Neuronal stem cell (in vitro differentiated cells): Measurements from ENCODE around the gene IGFN1.

ENCODE experiments used
- DNase-seq: peaks from one replicate; pipeline ENCODE4 v3.0.0-alpha.2; 2013; ENCODE audit warnings: low spot score
- H2AFZ ChIP-seq: one replicate; pipeline ENCODE4 v1.6.1; 2013; ENCODE audit warnings: mild to moderate bottlenecking, low read length, inconsistent platforms
- H2AK5ac ChIP-seq: 2 replicates; pipeline ENCODE4 v1.6.1; 2013; ENCODE audit warnings: low read depth, mild to moderate bottlenecking, inconsistent platforms, low read length, moderate library complexity, mixed read lengths
- H2BK120ac ChIP-seq: 2 replicates; pipeline ENCODE4 v1.6.1; 2013; ENCODE audit warnings: low read depth, mild to moderate bottlenecking, inconsistent platforms, low read length, moderate library complexity, mixed read lengths
- H2BK12ac ChIP-seq: one replicate; pipeline ENCODE4 v1.6.1; 2013; ENCODE audit warnings: low read length, inconsistent platforms
- H2BK15ac ChIP-seq: 2 replicates; pipeline ENCODE4 v1.6.1; 2013; ENCODE audit warnings: mild to moderate bottlenecking, low read length, inconsistent platforms, mixed read lengths
- H2BK5ac ChIP-seq: one replicate; pipeline ENCODE4 v1.6.1; 2013; ENCODE audit warnings: inconsistent platforms, mild to moderate bottlenecking, low read length, moderate library complexity
- H3K14ac ChIP-seq: one replicate; pipeline ENCODE4 v1.6.1; 2013; ENCODE audit warnings: low read length, inconsistent platforms
- H3K18ac ChIP-seq: 2 replicates; pipeline ENCODE4 v1.6.1; 2013; ENCODE audit warnings: low read length, inconsistent platforms
- H3K23ac ChIP-seq: 2 replicates; pipeline ENCODE4 v1.6.1; 2013; ENCODE audit warnings: low read depth, mild to moderate bottlenecking, mixed read lengths, low read length, inconsistent platforms; ENCODE audit not compliant: poor library complexity
- H3K27ac ChIP-seq: replicated peaks from 3 replicates; pipeline ENCODE4 v1.5.1; 2013; ENCODE audit warnings: low read length, inconsistent platforms
- H3K27me3 ChIP-seq, 3 experiments: 2 replicates each; pipeline ENCODE4 v1.6.1; 2013; ENCODE audit warnings: low read length in 3 of 3, mild to moderate bottlenecking in 2 of 3, inconsistent platforms in 1 of 3, low read depth in 1 of 3, mixed read lengths in 1 of 3, moderate library complexity in 1 of 3; ENCODE audit not compliant: control insufficient read depth in 3 of 3, insufficient read depth in 3 of 3
- H3K36me3 ChIP-seq, 2 donors: replicated peaks in 1 of 2; 2 replicates each; pipeline ENCODE4 v1.6.1; 2013; ENCODE audit warnings: low read length in 2 of 2; ENCODE audit not compliant: control insufficient read depth in 2 of 2, insufficient read depth in 2 of 2
- H3K4ac ChIP-seq: 2 replicates; pipeline ENCODE4 v1.6.1; 2013; ENCODE audit warnings: inconsistent platforms, mild to moderate bottlenecking, low read length, moderate library complexity
- H3K4me1 ChIP-seq, 2 donors: 1 replicate in 1 of 2; 2 replicates in 1 of 2; pipeline ENCODE4 v1.6.1; 2013; ENCODE audit warnings: low read length in 2 of 2, low read depth in 1 of 2; ENCODE audit not compliant: control insufficient read depth in 2 of 2, insufficient read depth in 1 of 2
- H3K4me2 ChIP-seq: one replicate; pipeline ENCODE4 v1.6.1; 2013; ENCODE audit warnings: mild to moderate bottlenecking, low read length, inconsistent platforms; ENCODE audit not compliant: insufficient read depth, poor library complexity, severe bottlenecking
- H3K4me3 ChIP-seq, 2 donors: 2 replicates each; pipeline ENCODE4 v1.5.1; 2013; ENCODE audit warnings: low read length in 2 of 2, mild to moderate bottlenecking in 2 of 2, inconsistent platforms in 1 of 2, moderate library complexity in 1 of 2
- H3K79me1 ChIP-seq: one replicate; pipeline ENCODE4 v1.6.1; 2013; ENCODE audit warnings: low read depth, mild to moderate bottlenecking, inconsistent platforms, low read length, moderate library complexity
- H3K9ac ChIP-seq: one replicate; pipeline ENCODE4 v1.6.1; 2013; ENCODE audit warnings: mild to moderate bottlenecking, low read depth, low read length, inconsistent platforms; ENCODE audit not compliant: poor library complexity
- H3K9me3 ChIP-seq, 2 donors: replicated peaks in 1 of 2; 2 replicates each; pipeline versions ENCODE3 to v1.6.1; 2013; ENCODE audit warnings: low read length in 2 of 2, mild to moderate bottlenecking in 2 of 2, inconsistent platforms in 1 of 2, low read depth in 1 of 2, mixed read lengths in 1 of 2, moderate library complexity in 1 of 2; ENCODE audit not compliant: control insufficient read depth in 2 of 2, insufficient read depth in 1 of 2
- H4K8ac ChIP-seq: one replicate; pipeline ENCODE4 v1.6.1; 2013; ENCODE audit warnings: low read depth, mild to moderate bottlenecking, inconsistent platforms, low read length, moderate library complexity
- H4K91ac ChIP-seq: one replicate; pipeline ENCODE4 v1.6.1; 2013; ENCODE audit warnings: low read length, low read depth, mild to moderate bottlenecking, inconsistent platforms; ENCODE audit not compliant: poor library complexity
- WGBS, 2 donors: extraction: QIAGEN DNeasy Blood & Tissue Kit; methylation state at CpG; one replicate each; pipeline ENCODE4 v1.1.7; 2013; ENCODE audit warnings: missing lambda C conversion rate in 2 of 2, mixed read lengths in 1 of 2; ENCODE audit not compliant: insufficient read length in 2 of 2, insufficient replicate concordance in 1 of 2; ENCODE audit errors: extremely low coverage in 2 of 2; 5-methylcytosine and 5-hydroxymethylcytosine counted together

IGFN1 gene

DNA sequence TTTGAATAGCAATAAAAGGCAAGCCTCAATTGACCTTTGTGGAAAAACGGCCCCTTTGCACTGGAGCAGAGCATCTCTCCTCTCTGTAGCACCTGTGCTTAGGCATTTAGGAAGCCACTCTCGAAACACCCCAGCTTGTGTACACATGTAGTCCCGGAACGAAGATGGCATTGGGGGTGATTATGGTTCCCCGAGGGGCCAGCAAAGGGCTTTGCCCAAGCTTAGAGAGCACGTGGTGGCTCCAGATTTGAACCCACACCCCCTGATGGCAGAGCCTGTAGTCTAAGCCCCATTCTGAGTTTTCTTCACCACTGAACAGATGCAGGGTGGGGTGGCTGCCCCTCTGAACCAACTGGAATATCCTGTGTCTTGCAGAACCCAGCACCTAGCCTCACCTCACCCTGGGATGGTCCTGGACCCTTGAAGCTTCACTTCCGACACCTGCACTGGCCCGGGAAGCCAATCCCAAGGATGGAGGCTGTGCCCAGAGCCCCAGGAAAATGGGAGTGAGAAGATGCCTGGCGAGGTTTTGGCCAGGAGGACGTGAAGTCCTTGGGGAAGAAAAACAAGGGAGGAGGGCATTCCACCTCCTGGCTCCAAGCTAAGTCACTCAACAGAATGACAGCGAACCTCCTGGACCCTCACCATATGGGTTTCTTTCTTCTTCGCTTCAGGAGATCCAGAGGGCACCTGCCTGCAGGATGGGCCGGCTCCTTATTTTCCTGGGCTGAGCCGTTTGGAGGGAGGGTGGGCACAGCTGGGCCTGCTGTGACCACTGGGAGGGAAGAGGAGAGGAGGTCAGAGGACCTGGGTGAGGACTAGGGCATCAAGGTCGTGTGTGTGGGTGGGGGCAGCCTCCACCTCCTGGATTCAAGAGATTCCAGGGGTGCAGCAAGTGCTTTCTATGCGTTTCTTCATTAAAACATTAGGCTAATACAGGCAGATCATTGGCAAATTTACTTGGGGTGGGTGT lies 37.7 kb downstream of the IGFN1 start:
- Histone ChIP-seq H3K18ac (peak overlapping the region; percentile 12), H2BK5ac (no peak overlapping the region), H3K14ac (peak overlapping the region; percentile 63), H4K91ac (no peak overlapping the region), H3K27ac (no peak overlapping the region), H3K4me2 (no peak overlapping the region), H2BK12ac (no peak overlapping the region), H4K8ac (no peak overlapping the region), H3K9me3 (no peaks in the 10 kb centered on the region), H3K79me1 (no peaks in the 10 kb centered on the region), H3K27me3 (peaks cover 0 to 51% (median 0%) of the 10 kb centered on the region in 3 experiments), H2BK15ac (no peak overlapping the region), H2AFZ (no peak overlapping the region), H3K23ac (no peak overlapping the region), H3K9ac (no peak overlapping the region), H3K4me3 (no peak overlapping the region), H3K4ac (no peak overlapping the region), H2AK5ac (peak overlapping the region; percentile 41), H3K4me1 (peaks cover 0 to 4% of the 10 kb centered on the region in 2 donors), H3K36me3 (no peaks in the 10 kb centered on the region), H2BK120ac (no peak overlapping the region)
- WGBS, 2 donors: no CpG with 5 or more reads among the region's 16 CpGs
- no peak for DNase-seq

DNA sequence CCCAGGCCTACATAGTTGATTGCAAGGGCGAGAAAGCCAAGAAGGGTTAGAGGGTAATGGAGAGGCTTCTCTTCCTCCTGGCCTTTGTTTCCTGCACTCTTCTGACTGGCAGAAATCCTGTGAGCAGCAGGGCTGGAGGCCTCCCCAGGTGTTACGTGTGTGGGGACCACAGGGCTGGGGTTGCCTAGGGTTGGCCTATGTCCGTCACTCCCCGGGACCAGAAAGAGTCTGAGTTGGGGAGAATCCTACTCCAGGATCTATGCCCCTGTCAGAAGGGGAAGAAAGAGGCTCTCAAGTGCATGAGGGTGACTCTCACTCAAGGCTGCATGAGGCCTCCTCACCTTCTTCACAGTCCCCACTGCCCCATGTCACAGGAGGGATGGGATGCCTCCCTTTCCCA lies 38.5 kb downstream of the IGFN1 start:
- Histone ChIP-seq H3K4me2 (no peak overlapping the region), H2BK15ac (no peak overlapping the region), H3K23ac (no peak overlapping the region), H3K9ac (no peak overlapping the region), H3K27me3 (peaks cover 0 to 51% (median 0%) of the 10 kb centered on the region in 3 experiments), H2BK12ac (no peak overlapping the region), H3K27ac (no peak overlapping the region), H2AK5ac (no peak overlapping the region), H2AFZ (no peak overlapping the region), H3K9me3 (no peaks in the 10 kb centered on the region), H4K8ac (no peak overlapping the region), H3K79me1 (no peaks in the 10 kb centered on the region), H3K4ac (no peak overlapping the region), H2BK5ac (no peak overlapping the region), H3K4me3 (peak overlapping the region in 1 of 2 donors; percentile 53), H3K4me1 (peaks cover 0 to 4% of the 10 kb centered on the region in 2 donors), H3K14ac (no peak overlapping the region), H2BK120ac (no peak overlapping the region), H4K91ac (no peak overlapping the region), H3K36me3 (no peaks in the 10 kb centered on the region), H3K18ac (no peak overlapping the region)
- no peak for DNase-seq
- WGBS, 2 donors: no CpG with 5 or more reads among the region's 4 CpGs

- no peaks in the 10 kb centered on the region for H3K36me3 ChIP-seq
- no peak overlapping the region for H3K14ac ChIP-seq
- H3K9ac ChIP-seq: no peak overlapping the region
- H3K27ac ChIP-seq: no peak overlapping the region
- H2BK15ac ChIP-seq: no peak overlapping the region
- no CpG with 5 or more reads among the region's 6 CpGs for WGBS, 2 donors
- peaks cover 0 to 4% of the 10 kb centered on the region in 2 donors for H3K4me1 ChIP-seq
- H3K79me1 ChIP-seq: no peaks in the 10 kb centered on the region
- H3K18ac ChIP-seq: no peak overlapping the region
- no peak for DNase-seq
- H2AFZ ChIP-seq: no peak overlapping the region
- H3K4ac ChIP-seq: no peak overlapping the region
- H3K4me3 ChIP-seq: no peak overlapping the region
- peaks cover 0 to 46% (median 0%) of the 10 kb centered on the region in 3 experiments for H3K27me3 ChIP-seq
- no peak overlapping the region for H2BK5ac ChIP-seq
- no peak overlapping the region for H2BK12ac ChIP-seq
- H4K8ac ChIP-seq: no peak overlapping the region
- no peak overlapping the region for H3K23ac ChIP-seq
- H2AK5ac ChIP-seq: no peak overlapping the region
- H3K4me2 ChIP-seq: no peak overlapping the region
- H2BK120ac ChIP-seq: no peak overlapping the region
- no peak overlapping the region for H4K91ac ChIP-seq
- H3K9me3 ChIP-seq: no peaks in the 10 kb centered on the region
Measured at GRCh38 chr1:201229771-201230635, 39.4 kb downstream of the IGFN1 start.

- Histone ChIP-seq H3K27ac (no peak overlapping the region), H3K4me2 (no peak overlapping the region), H2AK5ac (no peak overlapping the region), H3K14ac (no peak overlapping the region), H3K36me3 (no peaks in the 10 kb centered on the region), H2BK12ac (no peak overlapping the region), H2AFZ (no peak overlapping the region), H3K18ac (no peak overlapping the region), H2BK5ac (no peak overlapping the region), H3K79me1 (no peaks in the 10 kb centered on the region), H3K4me1 (peaks cover 0 to 4% of the 10 kb centered on the region in 2 donors), H3K23ac (no peak overlapping the region), H3K27me3 (peaks cover 0 to 42% (median 0%) of the 10 kb centered on the region in 3 experiments), H3K9me3 (no peaks in the 10 kb centered on the region), H3K4me3 (no peak overlapping the region), H4K91ac (no peak overlapping the region), H3K4ac (no peak overlapping the region), H4K8ac (no peak overlapping the region), H2BK15ac (no peak overlapping the region), H3K9ac (no peak overlapping the region), H2BK120ac (no peak overlapping the region)
- no peak for DNase-seq
- no CpG with 5 or more reads among the region's 4 CpGs for WGBS, 2 donors
Measured at GRCh38 chr1:201230676-201231075, 40.1 kb downstream of the IGFN1 start.
